Fibroblast of pulmonary artery (primary cell): ENCODE results near the gene MAN2A1.

Experiments
- DNase-seq: peaks from one replicate; pipeline ENCODE4 v3.0.0-alpha.2; 2010; ENCODE audit warnings: low read depth
- H3K4me3 ChIP-seq: replicated peaks from 2 replicates; pipeline ENCODE4 v1.5.1; 2011; ENCODE audit warnings: low read depth, mild to moderate bottlenecking, control low read depth, low read length, moderate library complexity
- CTCF ChIP-seq: IDR thresholded peaks from 2 replicates; pipeline ENCODE4 v1.5.1; 2011; ENCODE audit warnings: mild to moderate bottlenecking, control low read depth, low read length, inconsistent platforms; ENCODE audit errors: missing control alignments

Gene MAN2A1

GRCh38 chr5:109690242-109690974 lies 681 bp downstream of the MAN2A1 start:
- DNase-seq, result peak; percentile 52
- peak; percentile 3 for TF ChIP-seq CTCF
- H3K4me3 ChIP-seq, result peak overlapping the region; percentile 82

GRCh38 chr5:109690975-109691574 lies 1.3 kb downstream of the MAN2A1 start:
- DNase-seq, result peak; percentile 88
- H3K4me3 ChIP-seq, result peak overlapping the region; percentile 82
- TF ChIP-seq CTCF, result peak; percentile 89

- peak; percentile 57 for DNase-seq
- TF ChIP-seq CTCF, result no peak
- H3K4me3 ChIP-seq, result peak overlapping the region; percentile 82
These were observed 2.3 kb downstream of the MAN2A1 start for GRCh38 chr5:109691996-109692395.

- TF ChIP-seq CTCF, result no peak
- no peak overlapping the region for H3K4me3 ChIP-seq
- DNase-seq, result no peak
These were observed 3.1 kb downstream of the MAN2A1 start for GRCh38 chr5:109692852-109693251.

GRCh38 chr5:109693535-109694400 lies 4.0 kb downstream of the MAN2A1 start:
- H3K4me3 ChIP-seq, result no peak overlapping the region
- peak; percentile 30 for DNase-seq
- no peak for TF ChIP-seq CTCF

GRCh38 chr5:109694451-109694891 lies 4.7 kb downstream of the MAN2A1 start:
- peak; percentile 8 for DNase-seq
- no peak for TF ChIP-seq CTCF
- no peak overlapping the region for H3K4me3 ChIP-seq
